GM10248 (cell line): ENCODE measurements around the gene OASL.

Experiments used
- CTCF ChIA-PET: fragments of 300-600 bp; sonication (Branson Sonifier 250); formaldehyde crosslinking; extraction: SDS; loops from one replicate; lab custom pipeline; 2021; ENCODE audit warnings: antibody characterized with exemption; lab: Yijun Ruan, JAX
- POLR2A ChIA-PET: fragments of 350-650 bp; sonication (Branson Sonifier 250); formaldehyde crosslinking; extraction: SDS; loops from one replicate; lab custom pipeline; 2020; ENCODE audit warnings: antibody characterized with exemption; lab: Yijun Ruan, JAX
- DNase-seq: peaks from one replicate; pipeline ENCODE4 v3.0.0; 2012; ENCODE audit errors: extremely low spot score
- TF ChIP-seq, protein P1 (sequence below): IDR thresholded peaks from 2 replicates; pipeline ENCODE4 v1.5.1; 2012; ENCODE audit warnings: mild to moderate bottlenecking, low read depth; ENCODE audit errors: extremely low read depth, missing control alignments, control extremely low read depth

The OASL gene

DNA sequence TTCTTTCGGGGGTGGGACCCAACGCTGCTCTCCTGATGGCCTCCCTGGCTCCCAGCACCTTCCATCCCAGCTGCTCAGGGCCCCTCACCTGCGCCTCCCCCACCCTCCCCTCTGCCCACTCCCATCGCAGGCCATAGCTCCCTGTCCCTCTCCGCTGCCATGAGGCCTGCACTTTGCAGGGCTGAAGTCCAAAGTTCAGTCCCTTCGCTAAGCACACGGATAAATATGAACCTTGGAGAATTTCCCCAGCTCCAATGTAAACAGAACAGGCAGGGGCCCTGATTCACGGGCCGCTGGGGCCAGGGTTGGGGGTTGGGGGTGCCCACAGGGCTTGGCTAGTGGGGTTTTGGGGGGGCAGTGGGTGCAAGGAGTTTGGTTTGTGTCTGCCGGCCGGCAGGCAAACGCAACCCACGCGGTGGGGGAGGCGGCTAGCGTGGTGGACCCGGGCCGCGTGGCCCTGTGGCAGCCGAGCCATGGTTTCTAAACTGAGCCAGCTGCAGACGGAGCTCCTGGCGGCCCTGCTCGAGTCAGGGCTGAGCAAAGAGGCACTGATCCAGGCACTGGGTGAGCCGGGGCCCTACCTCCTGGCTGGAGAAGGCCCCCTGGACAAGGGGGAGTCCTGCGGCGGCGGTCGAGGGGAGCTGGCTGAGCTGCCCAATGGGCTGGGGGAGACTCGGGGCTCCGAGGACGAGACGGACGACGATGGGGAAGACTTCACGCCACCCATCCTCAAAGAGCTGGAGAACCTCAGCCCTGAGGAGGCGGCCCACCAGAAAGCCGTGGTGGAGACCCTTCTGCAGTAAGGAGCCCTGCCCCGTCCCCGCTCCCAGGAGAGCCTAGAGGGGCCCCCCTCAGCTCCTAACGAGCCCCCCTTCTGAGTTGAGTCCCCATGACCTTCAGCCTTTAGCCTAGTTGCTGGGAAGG is 60.5 kb downstream of the OASL start, which contains the start of gene HNF1A:
Gene HNF1A (plus strand): TSS at position 248 of the 924 bp plus-strand sequence. CDS start 226 bp downstream, at position 474.
- CTCF ChIA-PET: interaction anchor here (0.9 to 2.7 kb wide), 3 partner anchors 14 to 81 kb away, joined by 3 to 12 read pairs (median 4); no protein-coding TSS in a partner anchor
- DNase-seq: no peak
- TF ChIP-seq, protein P1, sequence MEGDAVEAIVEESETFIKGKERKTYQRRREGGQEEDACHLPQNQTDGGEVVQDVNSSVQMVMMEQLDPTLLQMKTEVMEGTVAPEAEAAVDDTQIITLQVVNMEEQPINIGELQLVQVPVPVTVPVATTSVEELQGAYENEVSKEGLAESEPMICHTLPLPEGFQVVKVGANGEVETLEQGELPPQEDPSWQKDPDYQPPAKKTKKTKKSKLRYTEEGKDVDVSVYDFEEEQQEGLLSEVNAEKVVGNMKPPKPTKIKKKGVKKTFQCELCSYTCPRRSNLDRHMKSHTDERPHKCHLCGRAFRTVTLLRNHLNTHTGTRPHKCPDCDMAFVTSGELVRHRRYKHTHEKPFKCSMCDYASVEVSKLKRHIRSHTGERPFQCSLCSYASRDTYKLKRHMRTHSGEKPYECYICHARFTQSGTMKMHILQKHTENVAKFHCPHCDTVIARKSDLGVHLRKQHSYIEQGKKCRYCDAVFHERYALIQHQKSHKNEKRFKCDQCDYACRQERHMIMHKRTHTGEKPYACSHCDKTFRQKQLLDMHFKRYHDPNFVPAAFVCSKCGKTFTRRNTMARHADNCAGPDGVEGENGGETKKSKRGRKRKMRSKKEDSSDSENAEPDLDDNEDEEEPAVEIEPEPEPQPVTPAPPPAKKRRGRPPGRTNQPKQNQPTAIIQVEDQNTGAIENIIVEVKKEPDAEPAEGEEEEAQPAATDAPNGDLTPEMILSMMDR: no peak
- POLR2A ChIA-PET: no interaction called here

DNA sequence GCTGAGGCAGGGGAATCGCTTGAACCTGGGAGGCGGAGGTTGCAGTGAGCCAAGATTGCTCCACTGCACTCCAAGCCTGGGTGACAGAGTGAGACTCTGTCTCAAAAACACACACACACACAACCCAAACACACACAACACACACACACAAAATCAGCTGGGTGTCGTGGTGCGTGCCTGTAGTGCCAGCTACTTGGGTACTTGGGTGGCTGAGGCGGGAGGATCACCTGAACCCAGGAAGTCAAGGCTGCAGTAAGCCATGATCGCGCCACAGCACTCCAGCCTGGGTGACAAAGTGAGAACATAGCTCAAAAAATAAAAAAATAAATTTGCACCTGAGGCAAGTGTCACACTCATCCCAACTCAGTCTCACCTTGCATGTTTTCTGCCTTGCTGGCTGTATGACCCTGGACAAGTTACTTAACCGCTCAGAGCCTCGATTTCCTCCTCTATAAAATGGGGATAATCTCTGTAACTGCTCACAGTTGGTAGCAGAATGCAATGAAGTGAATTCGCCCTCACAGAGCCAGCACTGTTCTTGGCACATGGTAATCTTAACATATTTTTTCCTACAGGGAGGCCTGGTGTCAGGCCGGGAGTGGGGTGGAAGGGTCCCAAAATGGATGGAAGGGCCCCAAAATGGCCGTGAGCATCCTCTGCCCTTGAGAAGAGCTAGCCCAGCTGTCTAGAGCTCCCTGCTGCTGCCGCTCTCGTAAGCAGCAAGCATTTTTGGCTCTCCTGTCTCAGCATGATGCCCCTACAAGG is 61.3 kb downstream of the OASL start:
- ChIA-PET CTCF (interaction anchor here (0.9 kb wide), 1 partner anchor 82 kb away, joined by 4 read pairs; no protein-coding TSS in a partner anchor), POLR2A (no interaction called here)
- TF ChIP-seq, protein P1: no peak
- no peak for DNase-seq

DNA sequence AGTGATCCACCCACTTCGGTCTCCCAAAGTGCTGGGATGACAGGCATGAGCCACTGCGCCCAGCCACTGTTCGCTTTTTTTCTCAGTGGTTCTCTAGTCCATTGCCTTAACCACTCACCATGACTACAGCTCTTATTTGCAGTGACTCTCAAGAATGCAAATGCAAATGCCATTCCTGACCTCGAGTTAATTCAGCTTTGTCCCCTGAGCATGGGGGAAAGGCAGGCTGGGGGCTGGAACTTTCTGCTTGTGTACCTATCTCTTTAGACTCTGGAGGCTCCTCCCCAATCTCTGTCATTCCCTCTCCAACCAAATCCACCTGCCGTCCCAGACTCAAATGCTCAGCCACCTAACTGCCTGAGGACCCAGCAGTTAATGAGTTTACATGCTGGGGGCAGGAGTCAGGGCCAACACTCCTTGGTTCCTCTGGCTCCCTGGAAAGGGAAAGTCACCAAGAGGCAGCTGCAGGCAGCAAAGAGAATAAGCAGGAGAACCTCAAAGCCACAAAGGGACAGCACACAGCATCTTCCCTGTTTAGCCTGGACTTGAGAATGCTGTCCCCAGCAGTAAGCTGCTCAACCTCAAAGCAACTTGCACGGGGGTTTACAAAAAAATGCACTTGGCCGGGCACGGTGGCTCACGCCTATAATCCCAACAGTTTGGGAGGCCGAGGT is 66.0 kb downstream of the OASL start:
- ChIA-PET POLR2A (no interaction called here), CTCF (interaction anchor here (0.7 to 4.3 kb wide), 36 partner anchors 9 to 616 kb away, joined by 3 to 70 read pairs (median 7); partner anchors contain the start of genes POP5, SPPL3 and UNC119B)
- TF ChIP-seq, protein P1: no peak
- no peak for DNase-seq

DNA sequence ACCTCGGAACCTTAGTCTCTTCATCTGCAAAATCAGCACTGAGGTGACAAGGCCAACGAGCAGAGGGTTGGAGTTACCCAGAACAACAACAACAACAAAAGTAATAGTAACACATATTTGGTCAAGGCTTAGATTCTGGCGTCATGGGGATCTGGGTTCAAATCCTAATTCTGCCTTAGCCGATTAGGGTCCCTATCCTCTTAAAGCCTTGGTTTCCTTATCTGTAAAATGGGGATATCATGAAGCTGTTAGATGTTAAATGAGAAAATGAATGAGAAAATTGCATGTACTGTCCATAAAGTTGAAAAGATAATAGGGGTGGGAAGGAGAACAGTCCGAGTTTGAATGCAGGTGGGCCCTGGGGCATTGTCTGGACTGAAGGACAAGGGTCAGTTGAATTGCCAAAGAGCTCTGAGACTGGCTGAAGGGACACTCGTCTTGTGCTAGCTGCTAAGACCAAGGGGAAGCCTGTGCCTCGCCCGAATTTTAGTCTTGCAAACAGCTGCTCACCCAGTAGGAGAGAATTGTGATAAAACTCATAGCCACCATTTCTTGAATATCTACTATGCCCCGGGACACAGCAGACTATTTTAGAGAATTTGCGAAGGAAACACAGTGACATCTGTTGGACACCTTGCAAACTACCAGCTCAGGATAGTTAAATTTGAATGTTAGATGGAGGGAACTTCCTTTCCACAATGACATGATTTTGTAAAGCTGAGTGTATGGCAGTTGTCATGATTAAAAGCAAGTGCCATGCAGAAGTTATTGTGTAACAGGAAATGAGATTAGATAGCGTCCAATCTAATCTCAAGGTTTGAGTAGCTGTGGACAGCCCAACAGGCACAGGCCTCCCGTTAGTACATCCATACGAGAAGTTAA is 67.5 kb downstream of the OASL start:
- peak; percentile 80 for DNase-seq
- ChIA-PET POLR2A (no interaction called here), CTCF (interaction anchor here (0.6 to 4.3 kb wide), 78 partner anchors 8 to 614 kb away, joined by 3 to 70 read pairs (median 4); partner anchors contain the start of genes ACADS, MLEC, POP5 and SPPL3)
- TF ChIP-seq, protein P1: peak; percentile 73

DNA sequence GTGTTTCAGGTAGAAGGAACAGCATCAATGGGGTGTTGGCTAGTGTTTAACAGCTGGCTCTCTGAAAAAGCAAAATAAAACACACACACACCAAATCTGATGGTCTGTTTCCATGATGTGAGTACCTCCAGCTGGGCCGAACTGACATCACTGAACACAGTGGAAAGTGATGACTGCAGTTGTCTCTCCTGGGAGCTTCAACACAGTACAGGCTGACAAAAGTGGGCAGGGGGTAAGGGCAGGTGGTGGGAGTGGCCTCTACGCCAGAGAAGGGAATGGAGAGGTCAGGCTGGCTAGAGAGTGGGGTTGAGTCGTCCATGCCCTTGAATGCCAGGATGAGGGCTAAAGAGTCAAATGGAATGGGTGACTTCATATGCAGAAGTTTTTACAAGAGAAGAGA is 68.7 kb downstream of the OASL start:
- POLR2A ChIA-PET: no interaction called here
- CTCF ChIA-PET: interaction anchor here (0.7 to 4.3 kb wide), 4 partner anchors 10 to 388 kb away, joined by 3 to 70 read pairs (median 30); partner anchors contain the start of gene POP5

More for the DNA sequence above, 68.7 kb downstream of the OASL start:
- TF ChIP-seq, protein P1: no peak
- DNase-seq: no peak
